Measurements from ENCODE around the gene ODF2. TPM values are rescaled to one million over a fixed set of nuclear protein-coding genes. Genes with fewer than 3 reads are reported as not detected.
A peak's percentile ranks its signal among the peaks of the same experiment; 100 is the strongest.

ODF2 gene
- total and polyA plus RNA-seq, 2 of the 13 experiments (the other 11 are each of a cell fraction or from before 2014, with no cell fraction given): 9.8 to 31.3 TPM

DNA sequence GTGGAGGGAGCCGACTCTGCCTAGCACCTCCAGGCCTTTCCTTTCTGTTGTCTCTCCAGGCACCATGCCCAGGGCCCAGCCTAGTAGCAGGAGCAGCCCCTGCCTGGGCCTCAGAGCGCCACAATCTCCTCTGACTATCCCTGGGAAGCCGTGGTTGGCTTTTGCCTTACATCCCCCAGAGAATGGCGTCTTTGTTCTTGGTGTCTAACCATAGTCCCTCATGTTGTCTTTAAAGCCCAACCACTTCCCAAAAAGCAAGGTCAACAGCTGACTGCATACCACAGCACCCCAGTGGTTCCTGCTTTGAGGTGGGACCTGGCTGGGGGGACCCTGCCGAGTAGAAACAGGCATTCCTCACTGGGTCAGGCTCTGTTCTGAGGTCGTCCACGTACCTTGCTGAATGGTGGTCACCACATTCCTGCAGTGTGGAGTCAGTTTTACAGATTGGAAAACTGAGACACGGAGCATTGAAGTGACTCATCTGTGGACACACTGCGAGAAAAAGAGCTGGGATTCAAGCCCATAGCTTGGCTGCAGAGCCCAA, 48.9 kb upstream of the ODF2 start (continued):
- TF ChIP-seq, protein P1, sequence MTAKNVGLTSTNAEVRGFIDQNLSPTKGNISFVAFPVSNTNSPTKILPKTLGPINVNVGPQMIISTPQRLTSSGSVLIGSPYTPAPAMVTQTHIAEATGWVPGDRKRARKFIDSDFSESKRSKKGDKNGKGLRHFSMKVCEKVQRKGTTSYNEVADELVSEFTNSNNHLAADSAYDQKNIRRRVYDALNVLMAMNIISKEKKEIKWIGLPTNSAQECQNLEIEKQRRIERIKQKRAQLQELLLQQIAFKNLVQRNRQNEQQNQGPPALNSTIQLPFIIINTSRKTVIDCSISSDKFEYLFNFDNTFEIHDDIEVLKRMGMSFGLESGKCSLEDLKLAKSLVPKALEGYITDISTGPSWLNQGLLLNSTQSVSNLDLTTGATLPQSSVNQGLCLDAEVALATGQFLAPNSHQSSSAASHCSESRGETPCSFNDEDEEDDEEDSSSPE (CRISPR knock-in tag; IDR thresholded peaks at IDR 0.05): no peak
- TF ChIP-seq ZNF235 (CRISPR knock-in tag; IDR thresholded peaks at IDR 0.05; ENCODE audit: borderline replicate concordance) (no peak), ZFYVE20 (CRISPR knock-in tag; IDR thresholded peaks at IDR 0.05; ENCODE audit: borderline replicate concordance, low read depth) (no peak), HDAC6 (IDR thresholded peaks at IDR 0.05; ENCODE audit: low read depth, low read length) (no peak), KDM4B (CRISPR knock-in tag; IDR thresholded peaks at IDR 0.05) (no peak), GLI4 (CRISPR knock-in tag; IDR thresholded peaks at IDR 0.05; ENCODE audit: borderline replicate concordance) (no peak), ZSCAN29 (CRISPR knock-in tag; conservative IDR thresholded peaks at IDR 0.05) (no peak), KDM1A (CRISPR knock-in tag; IDR thresholded peaks at IDR 0.05) (peak; percentile 78; the same call in 1 of the 2 replicates), EHMT2 (IDR thresholded peaks at IDR 0.05; ENCODE audit: borderline replicate concordance, low read depth, low read length) (no peak), NR2F2 (IDR thresholded peaks at IDR 0.05; ENCODE audit: borderline replicate concordance, low read depth) (no peak), TBX3 (IDR thresholded peaks at IDR 0.05; ENCODE audit: borderline replicate concordance) (no peak), GATAD2A (CRISPR knock-in tag; IDR thresholded peaks at IDR 0.05) (no peak), PHF20 (CRISPR knock-in tag; IDR thresholded peaks at IDR 0.05) (no peak), NONO (IDR thresholded peaks at IDR 0.05) (no peak), NONO (CRISPR knock-in tag; conservative IDR thresholded peaks at IDR 0.05) (no peak), SAP130 (CRISPR knock-in tag; IDR thresholded peaks at IDR 0.05; ENCODE audit: low read depth) (0 out of 2 replicates have a peak, but pooled peaks have one; percentile 13), ZNF296 (CRISPR knock-in tag; conservative IDR thresholded peaks at IDR 0.05) (no peak), ZKSCAN1 (IDR thresholded peaks at IDR 0.05; ENCODE audit: low read length) (0 out of 2 replicates have a peak, but pooled peaks have one; percentile 50), ZNF614 (CRISPR knock-in tag; IDR thresholded peaks at IDR 0.05; ENCODE audit: borderline replicate concordance) (no peak), ADNP (CRISPR knock-in tag; IDR thresholded peaks at IDR 0.05) (peak; percentile 28; the same call in 1 of the 2 replicates), ZFP41 (CRISPR knock-in tag; IDR thresholded peaks at IDR 0.05; ENCODE audit: borderline replicate concordance) (no peak), DPF2 (CRISPR knock-in tag; IDR thresholded peaks at IDR 0.05; ENCODE audit: borderline replicate concordance, low read depth) (no peak), ZNF543 (CRISPR knock-in tag; IDR thresholded peaks at IDR 0.05) (no peak), ZNF589 (CRISPR knock-in tag; conservative IDR thresholded peaks at IDR 0.05) (no peak), ZFAT (CRISPR knock-in tag; conservative IDR thresholded peaks at IDR 0.05) (no peak), ZNF703 (CRISPR knock-in tag; IDR thresholded peaks at IDR 0.05; ENCODE audit: borderline replicate concordance) (no peak), PPARG (CRISPR knock-in tag; conservative IDR thresholded peaks at IDR 0.05) (peak; percentile 47), SPEN (CRISPR knock-in tag; IDR thresholded peaks at IDR 0.05; ENCODE audit: low read depth) (0 out of 2 replicates have a peak, but pooled peaks have one; percentile 31), RAD21 (CRISPR knock-in tag; IDR thresholded peaks at IDR 0.05) (no peak)
- TF ChIP-seq, protein P2, sequence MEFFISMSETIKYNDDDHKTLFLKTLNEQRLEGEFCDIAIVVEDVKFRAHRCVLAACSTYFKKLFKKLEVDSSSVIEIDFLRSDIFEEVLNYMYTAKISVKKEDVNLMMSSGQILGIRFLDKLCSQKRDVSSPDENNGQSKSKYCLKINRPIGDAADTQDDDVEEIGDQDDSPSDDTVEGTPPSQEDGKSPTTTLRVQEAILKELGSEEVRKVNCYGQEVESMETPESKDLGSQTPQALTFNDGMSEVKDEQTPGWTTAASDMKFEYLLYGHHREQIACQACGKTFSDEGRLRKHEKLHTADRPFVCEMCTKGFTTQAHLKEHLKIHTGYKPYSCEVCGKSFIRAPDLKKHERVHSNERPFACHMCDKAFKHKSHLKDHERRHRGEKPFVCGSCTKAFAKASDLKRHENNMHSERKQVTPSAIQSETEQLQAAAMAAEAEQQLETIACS (CRISPR knock-in tag; IDR thresholded peaks at IDR 0.05): no peak
- TF ChIP-seq, protein P3, sequence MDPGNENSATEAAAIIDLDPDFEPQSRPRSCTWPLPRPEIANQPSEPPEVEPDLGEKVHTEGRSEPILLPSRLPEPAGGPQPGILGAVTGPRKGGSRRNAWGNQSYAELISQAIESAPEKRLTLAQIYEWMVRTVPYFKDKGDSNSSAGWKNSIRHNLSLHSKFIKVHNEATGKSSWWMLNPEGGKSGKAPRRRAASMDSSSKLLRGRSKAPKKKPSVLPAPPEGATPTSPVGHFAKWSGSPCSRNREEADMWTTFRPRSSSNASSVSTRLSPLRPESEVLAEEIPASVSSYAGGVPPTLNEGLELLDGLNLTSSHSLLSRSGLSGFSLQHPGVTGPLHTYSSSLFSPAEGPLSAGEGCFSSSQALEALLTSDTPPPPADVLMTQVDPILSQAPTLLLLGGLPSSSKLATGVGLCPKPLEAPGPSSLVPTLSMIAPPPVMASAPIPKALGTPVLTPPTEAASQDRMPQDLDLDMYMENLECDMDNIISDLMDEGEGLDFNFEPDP (CRISPR knock-in tag; conservative IDR thresholded peaks at IDR 0.05): no peak

All from HepG2 (cell line).